ENCODE results near the gene LCN15.

DNA sequence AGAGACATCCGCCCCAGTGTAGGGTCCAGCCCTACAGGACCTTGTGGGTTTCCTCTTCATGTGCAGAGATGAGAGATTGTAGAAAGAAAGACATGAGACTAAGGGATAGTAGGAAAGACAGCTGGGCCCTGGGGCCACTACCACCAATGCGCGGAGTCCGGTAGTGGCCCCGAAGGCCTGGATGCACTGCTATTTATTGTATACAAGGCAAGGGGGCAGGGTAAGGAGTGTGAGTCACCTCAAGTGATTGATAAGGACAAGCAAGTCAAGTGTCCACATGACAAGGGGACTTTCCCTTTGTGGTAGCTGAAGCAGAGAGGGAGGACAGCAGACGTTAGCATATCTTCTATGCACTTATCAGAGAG lies 20.7 kb upstream of the LCN15 start:
- TF ChIP-seq POLR2A (IDR thresholded peaks at IDR 0.05) (no peak), POLR2AphosphoS5 (IDR thresholded peaks at IDR 0.05) (no peak), EP300 (IDR thresholded peaks at IDR 0.05) (no peak)
- TF ChIP-seq, protein P1, sequence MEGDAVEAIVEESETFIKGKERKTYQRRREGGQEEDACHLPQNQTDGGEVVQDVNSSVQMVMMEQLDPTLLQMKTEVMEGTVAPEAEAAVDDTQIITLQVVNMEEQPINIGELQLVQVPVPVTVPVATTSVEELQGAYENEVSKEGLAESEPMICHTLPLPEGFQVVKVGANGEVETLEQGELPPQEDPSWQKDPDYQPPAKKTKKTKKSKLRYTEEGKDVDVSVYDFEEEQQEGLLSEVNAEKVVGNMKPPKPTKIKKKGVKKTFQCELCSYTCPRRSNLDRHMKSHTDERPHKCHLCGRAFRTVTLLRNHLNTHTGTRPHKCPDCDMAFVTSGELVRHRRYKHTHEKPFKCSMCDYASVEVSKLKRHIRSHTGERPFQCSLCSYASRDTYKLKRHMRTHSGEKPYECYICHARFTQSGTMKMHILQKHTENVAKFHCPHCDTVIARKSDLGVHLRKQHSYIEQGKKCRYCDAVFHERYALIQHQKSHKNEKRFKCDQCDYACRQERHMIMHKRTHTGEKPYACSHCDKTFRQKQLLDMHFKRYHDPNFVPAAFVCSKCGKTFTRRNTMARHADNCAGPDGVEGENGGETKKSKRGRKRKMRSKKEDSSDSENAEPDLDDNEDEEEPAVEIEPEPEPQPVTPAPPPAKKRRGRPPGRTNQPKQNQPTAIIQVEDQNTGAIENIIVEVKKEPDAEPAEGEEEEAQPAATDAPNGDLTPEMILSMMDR (IDR thresholded peaks at IDR 0.05), result no peak

Measured in stomach (tissue), 4 donors.